HG03469 (cell line): Measurements from ENCODE around the gene FLT3.
A peak's percentile ranks its signal among the peaks of the same experiment; 100 is the strongest.
"Not testable (repeated sequence)": the region's sequence is repeated elsewhere in the genome, so short reads cannot be mapped to it uniquely, and the experiment has no call there.

Experiments
- ATAC-seq: cut with Tn5 transposase; IDR thresholded peaks from one replicate; pipeline ENCODE4 v1.9.1; 2021; ENCODE audit warnings: mild to moderate bottlenecking, moderate library complexity, moderate number of reproducible peaks; ENCODE audit not compliant: unreplicated experiment

Gene FLT3

DNA sequence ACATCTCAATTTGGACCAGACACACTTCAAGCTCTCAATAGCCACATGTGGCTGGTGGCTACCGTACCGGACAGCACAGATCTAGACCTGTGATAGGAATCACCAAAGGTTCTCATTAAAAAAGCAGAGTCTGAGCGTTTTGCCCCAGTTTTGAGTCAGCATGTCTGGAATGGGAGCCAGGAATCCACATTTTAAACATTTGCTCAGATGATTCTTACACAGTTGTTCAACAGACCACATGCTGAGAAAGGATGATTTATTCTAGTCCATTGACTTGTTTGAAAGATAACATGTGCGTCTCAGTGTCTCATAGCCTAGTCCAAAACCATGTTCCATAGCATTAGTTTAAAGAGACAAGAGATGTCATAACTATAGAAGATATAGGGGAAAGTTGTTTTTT, 53.4 kb downstream of the FLT3 start:
- no peak for ATAC-seq

DNA sequence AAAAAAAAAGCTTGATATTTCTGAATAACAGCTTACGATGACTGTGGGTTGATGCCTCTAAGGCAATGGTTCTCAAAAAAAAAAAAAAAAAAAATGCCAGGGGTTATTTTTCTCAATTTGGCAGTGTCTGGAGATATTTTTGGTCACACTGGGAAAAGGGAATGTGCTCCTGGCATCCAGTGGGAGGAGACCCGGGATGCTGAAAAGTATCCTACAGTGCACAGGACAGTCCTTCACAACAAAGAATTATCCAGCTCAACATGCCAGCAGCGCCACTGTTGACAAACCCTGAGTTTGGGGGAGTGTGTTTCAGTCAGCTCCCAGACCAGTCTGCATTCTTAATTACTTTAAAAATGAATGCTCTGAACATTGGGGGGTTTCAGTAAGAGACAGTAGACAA, 54.5 kb downstream of the FLT3 start:
- no peak for ATAC-seq

DNA sequence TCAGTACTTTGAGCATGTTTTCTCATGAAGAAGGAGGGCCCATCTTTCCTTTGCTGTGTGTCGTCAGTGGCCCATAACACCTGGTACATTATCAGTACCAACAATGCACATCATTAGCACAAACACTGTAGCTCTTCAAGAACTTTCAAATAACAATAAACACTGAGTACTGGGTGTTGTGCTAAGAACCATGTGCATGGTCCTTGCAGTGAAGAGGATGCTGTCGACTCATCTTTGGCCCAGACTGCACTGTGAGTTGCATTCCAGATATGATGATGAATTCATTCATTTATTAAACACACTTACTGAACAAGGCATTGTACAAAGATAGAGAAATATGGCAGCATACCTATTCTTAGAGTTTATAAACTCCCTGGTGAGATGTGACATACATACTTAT, 55.8 kb downstream of the FLT3 start:
- no peak for ATAC-seq

- no peak for ATAC-seq
Measured at GRCh38 chr13:28043224-28043623, 57.2 kb downstream of the FLT3 start.

DNA sequence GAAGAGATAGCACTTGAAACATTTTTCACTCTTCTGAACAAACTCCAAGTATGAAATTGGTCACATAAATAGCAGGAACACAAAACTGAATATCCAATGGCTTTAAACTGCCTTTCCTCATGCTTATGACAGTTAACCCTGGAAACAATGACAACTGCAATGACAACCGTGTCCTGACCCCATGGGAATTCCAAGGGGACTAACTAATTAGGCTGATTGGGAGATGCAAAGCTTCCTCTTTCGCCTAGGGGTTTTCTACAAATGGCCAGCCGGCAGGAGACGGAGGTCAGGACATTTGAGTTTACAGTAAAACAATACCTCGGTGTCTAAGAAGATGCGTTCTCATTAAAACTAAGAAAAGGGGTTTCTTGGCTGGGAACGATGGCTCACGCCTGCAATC, 58.9 kb downstream of the FLT3 start:
- ATAC-seq: no peak

GRCh38 chr13:28041031-28041461, 59.3 kb downstream of the FLT3 start:
- no peak for ATAC-seq

DNA sequence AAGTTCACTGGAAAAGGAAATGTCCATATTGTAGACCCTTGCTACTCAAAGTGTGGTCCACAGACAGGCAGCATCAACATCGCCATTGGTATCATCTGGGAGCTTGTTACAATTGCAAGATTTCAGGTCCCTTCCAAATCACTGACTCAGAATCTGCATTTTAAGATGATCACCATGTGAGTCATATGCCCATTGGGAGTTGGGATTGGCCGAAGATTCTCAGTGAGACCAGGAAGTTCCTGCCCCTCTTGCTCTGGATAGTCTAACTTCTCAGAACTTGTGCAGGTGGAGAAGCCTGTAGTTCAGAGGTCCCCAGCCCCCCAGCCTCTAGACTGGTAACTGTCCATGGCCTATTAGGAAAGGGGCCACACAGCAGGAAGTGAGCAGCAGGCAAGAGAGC, 63.0 kb downstream of the FLT3 start:
- no peak for ATAC-seq

DNA sequence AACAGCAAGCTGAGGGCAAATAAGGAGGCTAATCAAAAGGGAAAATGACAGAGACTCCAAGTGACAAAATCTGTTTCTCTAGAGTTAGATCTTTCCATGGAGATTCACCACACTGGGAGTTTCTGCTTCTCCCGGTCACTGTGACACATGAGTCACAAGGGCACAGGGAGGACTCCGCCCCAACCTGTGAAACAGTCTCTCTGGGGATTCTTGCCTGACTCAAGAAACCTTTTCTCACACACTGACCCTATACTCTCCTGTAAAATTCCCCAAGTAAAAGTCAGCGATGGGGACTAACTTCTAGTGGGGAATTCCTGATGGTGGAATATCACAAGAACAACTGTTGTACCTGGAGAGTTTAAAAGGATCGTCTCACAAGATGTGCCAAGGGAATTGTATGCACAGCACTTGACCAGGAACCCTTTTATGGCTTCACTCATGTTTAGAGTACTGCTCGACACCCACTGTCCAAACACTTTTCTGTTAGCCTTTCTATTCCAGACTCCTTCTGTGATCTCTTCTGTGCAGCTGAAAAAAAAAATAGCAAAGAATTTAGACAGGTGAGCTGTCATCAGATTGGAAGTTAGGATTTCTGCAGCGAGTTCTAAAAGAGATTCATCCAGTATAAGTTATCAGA, 65.1 kb downstream of the FLT3 start:
- no peak for ATAC-seq

GRCh38 chr13:28033894-28034655, 66.3 kb downstream of the FLT3 start:
- no peak for ATAC-seq

GRCh38 chr13:28032438-28032837, 67.9 kb downstream of the FLT3 start:
- ATAC-seq: not testable (repeated sequence)

- ATAC-seq: no peak
Measured at GRCh38 chr13:28031896-28032288, 68.5 kb downstream of the FLT3 start.

DNA sequence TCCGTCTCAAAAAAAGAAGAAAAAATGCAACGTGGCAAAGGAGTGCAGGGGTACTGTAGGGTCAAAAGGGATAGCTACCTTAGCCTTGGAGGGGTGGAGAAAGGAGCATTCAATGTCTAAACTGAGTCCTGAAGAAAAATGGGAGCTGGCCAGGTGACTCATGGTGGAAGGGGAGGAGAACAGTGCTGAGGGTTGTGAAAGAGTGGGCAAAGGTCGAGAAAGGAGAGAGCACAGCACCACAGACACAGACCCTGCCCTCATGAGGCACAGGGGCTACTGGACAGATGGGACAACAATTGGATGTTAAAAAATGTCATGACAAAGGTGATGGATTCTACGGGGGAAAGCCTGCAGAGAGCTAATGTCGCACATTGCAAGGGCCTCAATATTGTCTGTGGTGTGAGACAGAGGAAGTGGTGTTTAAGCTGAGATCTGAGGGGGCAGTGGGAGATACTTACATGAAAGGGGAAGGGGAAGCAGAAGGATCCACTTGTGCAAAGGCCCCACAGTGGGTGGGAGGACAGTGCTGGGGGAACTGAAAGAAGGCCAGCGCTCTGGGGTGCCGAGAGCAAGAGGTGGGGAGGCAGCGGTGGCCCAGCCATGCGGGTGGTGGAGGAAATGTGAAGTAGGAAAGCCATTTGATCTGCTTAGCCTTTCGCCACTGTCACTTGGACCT, 69.0 kb downstream of the FLT3 start:
- ATAC-seq: no peak

GRCh38 chr13:28027607-28028364, 72.6 kb downstream of the FLT3 start:
- ATAC-seq: no peak

- ATAC-seq: no peak
Measured at GRCh38 chr13:28027071-28027470, 73.3 kb downstream of the FLT3 start.

DNA sequence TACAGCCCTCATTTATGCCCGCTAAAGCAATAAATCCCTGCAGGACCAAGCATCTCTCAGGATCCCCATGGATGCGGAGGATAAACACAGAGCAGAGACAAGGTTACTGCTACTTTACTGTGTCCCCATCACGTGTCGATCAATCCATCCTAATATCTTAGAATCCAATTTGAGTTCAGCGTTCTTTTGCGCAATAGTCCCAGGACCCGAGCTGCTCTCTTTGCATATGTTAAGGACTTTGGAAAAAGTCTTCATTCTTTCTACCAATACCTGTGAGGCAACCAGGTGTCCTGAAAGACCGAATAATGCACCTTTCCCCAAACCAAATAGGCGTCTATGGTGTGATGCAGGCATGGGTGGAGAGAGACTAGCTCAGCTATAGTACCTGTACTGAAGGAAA, 73.9 kb downstream of the FLT3 start:
- ATAC-seq: no peak

DNA sequence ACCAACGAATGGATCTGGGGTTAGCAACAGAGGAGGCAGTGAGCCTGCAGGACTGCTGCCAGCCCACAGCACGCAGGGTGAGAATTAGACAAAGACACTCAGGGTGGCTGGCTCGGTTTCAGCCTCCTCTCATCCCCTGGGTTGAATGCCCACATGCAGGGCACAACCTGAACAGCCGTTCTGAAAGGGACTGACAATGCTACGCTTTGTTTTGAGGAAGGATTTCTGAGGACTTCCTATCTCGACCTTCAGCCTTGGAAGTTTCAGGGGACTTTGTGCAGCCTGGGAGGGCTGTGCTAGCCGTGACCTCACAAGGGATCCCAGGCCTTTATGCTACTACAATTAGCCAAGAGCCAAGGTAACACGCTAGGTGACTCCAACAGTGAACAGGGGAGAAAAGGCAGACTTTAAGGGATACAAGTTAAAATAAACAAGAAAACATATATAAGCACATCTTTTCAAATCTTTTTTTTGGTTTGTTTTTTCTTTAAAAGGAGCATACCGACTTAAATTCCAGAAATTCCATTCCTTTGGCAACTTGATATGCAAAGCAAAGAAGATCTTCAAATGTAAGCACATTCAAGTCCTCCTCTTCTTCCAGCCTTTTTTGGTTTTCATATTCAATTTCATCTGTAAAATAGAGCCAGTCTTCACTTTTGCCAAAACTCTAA, 77.4 kb downstream of the FLT3 start:
- ATAC-seq: no peak

DNA sequence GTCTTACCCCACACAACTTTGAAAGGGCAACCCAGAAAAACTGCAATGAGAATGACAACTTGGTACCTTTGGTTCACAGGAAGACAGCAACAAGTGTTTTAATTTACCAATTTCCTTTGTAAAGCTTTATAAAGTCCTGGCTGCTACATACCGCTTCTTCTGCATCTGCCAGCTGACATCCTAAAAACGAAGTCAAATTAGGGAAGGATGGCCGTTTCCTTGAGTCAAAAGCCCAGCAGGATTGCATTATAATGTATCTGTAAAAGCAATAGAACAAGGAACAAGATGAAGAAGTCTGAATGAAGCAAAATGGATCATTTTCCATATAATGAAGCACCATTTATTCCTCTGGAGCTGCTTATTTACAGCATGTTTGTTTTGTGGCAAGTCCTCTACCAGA, 86.1 kb downstream of the FLT3 start:
- ATAC-seq: no peak

- ATAC-seq: no peak
Measured at GRCh38 chr13:28013482-28013881, 86.9 kb downstream of the FLT3 start.

DNA sequence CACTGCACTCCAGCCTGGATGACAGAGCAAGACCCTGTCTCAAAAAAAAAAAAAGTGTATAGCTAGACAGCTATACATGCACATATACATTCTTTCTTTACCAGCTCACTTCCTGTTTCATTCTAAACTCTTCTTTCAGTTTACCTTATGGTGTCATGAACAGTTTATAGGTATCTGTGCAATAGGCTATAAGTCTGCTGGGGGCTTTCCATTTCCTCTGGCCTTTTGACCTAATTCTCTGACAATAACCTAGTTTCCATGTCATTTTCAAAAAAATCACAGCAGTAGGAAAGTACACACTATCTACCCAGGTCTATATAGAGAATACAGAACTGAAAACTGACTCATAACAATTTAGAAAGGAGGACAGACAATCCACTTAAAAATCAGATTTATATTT, 87.5 kb downstream of the FLT3 start:
- peak; percentile 86 for ATAC-seq

DNA sequence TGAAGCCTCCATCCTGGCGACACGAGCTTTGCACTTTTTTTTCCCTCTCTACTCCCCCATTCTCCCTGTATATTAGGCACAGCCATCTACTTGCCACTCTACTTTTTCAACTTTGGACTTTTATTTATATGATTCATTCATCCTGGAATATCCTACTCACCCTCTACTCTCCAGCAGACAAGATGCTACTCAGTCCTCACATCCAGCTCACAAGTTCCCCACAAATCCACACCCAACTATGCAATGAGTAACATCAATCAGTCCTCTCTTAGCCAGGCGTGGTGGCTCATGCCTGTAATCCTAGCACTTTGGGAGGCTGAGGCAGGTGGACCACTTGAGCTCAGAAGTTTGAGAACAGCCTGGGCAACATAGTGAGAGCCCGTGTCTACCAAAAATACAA, 88.0 kb downstream of the FLT3 start:
- ATAC-seq: no peak

DNA sequence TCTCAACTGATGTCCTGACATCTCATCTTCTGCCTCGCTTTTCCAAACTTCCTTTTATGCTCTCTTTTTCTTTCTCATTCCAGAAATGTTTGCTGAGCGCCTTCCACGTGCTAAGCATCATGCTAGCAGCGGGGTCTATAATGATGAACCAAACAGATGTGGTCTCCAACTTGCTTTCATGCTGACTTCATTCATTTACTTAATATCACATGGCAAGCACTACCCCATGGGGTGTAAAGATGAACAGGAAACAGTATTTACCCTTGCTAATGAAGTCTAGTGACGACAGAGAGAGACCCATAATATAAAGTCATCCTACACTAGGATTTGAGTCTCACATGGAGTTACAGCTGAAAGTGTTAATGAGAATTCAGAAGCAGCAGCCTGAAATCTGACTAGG, 90.3 kb downstream of the FLT3 start:
- no peak for ATAC-seq
